ENCODE data around the gene RBAK. TPM values are rescaled to one million over a fixed set of nuclear protein-coding genes. Genes with fewer than 3 reads are reported as not detected.
"Not testable (repeated sequence)": the region's sequence is repeated elsewhere in the genome, so short reads cannot be mapped to it uniquely, and the experiment has no call there.

The RBAK gene
- total RNA-seq, 2 donors from 2014 or later: 8.3 to 15.9 TPM

DNA sequence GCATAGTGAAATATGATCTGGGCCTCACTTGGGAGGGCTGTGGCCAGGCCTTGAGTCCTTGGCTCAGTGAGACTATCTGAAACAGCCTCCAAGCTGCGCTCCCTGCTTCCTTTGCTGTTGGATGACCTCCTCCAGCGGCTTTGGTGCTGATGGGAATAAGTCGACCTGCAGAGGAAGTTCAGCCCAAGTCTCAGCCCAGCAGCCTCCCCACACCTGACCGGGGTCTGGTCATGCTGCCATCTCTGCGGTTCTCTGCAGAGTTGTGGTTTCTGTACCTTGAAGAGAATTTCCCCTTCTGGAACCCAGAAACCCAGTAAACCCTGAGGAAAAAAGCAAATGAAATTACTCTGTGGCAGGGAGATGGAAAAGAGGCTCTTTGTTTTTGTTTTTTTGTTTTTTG, 4.6 kb upstream of the RBAK start:
- Histone ChIP-seq H3K27ac (no peak overlapping the region), H3K4me1 (ENCODE audit: control insufficient read depth in 1 of 2, low read depth in 2 of 2) (peaks cover 0 to 7% of the 10 kb centered on the region in 2 donors), H3K36me3 (no peaks in the 10 kb centered on the region), H3K27me3 (replicated peaks; ENCODE audit: insufficient read depth) (no peaks in the 10 kb centered on the region), H3K4me3 (no peak overlapping the region), H3K9me3 (no peaks in the 10 kb centered on the region)
- TF ChIP-seq, protein P1, sequence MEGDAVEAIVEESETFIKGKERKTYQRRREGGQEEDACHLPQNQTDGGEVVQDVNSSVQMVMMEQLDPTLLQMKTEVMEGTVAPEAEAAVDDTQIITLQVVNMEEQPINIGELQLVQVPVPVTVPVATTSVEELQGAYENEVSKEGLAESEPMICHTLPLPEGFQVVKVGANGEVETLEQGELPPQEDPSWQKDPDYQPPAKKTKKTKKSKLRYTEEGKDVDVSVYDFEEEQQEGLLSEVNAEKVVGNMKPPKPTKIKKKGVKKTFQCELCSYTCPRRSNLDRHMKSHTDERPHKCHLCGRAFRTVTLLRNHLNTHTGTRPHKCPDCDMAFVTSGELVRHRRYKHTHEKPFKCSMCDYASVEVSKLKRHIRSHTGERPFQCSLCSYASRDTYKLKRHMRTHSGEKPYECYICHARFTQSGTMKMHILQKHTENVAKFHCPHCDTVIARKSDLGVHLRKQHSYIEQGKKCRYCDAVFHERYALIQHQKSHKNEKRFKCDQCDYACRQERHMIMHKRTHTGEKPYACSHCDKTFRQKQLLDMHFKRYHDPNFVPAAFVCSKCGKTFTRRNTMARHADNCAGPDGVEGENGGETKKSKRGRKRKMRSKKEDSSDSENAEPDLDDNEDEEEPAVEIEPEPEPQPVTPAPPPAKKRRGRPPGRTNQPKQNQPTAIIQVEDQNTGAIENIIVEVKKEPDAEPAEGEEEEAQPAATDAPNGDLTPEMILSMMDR (IDR thresholded peaks at IDR 0.05): no peak
- DNase-seq (ENCODE audit: low spot score) (no peak), ATAC-seq (ENCODE audit: insufficient number of reproducible peaks, low FRiP score, low read depth) (no peak)

DNA sequence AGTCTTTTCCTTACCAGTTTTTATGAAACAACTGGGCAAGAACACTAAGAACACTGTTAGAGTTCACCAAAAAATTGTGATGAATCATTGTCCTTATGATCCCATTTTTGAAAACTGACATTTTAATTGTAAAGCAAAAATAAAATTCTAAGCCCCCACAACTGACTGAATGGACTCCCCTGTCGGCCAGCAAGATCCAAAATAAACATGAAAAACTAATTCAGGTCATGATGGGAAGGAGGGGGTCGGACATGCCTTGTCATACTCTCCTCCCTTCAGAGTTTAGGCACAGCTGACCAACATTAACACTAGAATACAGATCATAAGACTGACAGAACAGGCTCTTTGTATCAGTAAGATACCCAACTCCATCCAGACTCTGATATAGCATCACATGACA, 2.0 kb upstream of the RBAK start:
- Histone ChIP-seq H3K4me3 (no peak overlapping the region), H3K27me3 (replicated peaks; ENCODE audit: insufficient read depth) (no peaks in the 10 kb centered on the region), H3K4me1 (ENCODE audit: control insufficient read depth in 1 of 2, low read depth in 2 of 2) (peaks cover 0 to 18% of the 10 kb centered on the region in 2 donors), H3K9me3 (no peaks in the 10 kb centered on the region), H3K27ac (no peak overlapping the region), H3K36me3 (peaks cover 4% of the 10 kb centered on the region)
- DNase-seq (ENCODE audit: low spot score) (no peak), ATAC-seq (ENCODE audit: insufficient number of reproducible peaks, low FRiP score, low read depth) (no peak)
- TF ChIP-seq, protein P1 (IDR thresholded peaks at IDR 0.05): no peak

DNA sequence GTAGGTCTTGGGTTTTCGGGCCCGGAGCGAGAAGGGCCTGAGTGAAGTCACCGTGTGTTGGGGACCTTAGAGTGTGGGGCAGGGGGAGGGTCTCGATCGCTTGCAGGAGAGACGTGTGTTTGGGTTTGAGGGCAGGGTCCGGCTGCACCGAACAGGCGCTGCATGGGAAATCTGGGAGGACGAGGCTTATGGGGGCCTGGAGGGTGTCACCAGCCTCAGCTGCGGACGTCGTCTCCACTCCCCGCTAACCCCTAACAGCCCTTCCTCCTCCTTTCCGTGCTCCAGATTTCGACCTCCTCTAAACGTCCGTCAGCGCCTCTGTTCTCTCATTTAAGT, 705 bp downstream of the RBAK start:
- Histone ChIP-seq H3K4me3 (peak overlapping the region; percentile 79), H3K4me1 (ENCODE audit: control insufficient read depth in 1 of 2, low read depth in 2 of 2) (peaks cover 0 to 18% of the 10 kb centered on the region in 2 donors), H3K36me3 (peaks cover 16% of the 10 kb centered on the region), H3K27ac (peak overlapping the region; percentile 40 to 67)
- not testable (repeated sequence) for H3K27me3 ChIP-seq (replicated peaks; ENCODE audit: insufficient read depth); H3K9me3 ChIP-seq; DNase-seq (ENCODE audit: low spot score); ATAC-seq (ENCODE audit: insufficient number of reproducible peaks, low FRiP score, low read depth)

DNA sequence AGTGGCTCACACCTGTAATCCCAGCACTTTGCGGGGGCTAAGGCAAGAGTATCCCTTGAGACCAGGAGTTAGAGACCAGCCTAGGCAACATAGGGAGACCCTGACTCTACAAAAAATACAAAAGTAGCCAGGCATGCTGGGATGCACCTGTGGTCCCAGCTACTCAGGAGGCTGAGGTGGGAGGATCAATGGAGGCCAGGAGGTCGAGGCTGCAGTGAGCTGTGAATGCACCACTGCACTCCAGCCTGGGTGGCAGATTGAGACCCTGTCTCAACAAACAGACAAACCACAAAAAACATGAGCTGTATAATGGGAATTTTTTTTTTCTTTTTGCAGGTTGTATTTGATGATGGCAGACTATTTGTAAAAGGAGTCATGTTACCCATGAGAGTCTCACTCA, 1.5 kb downstream of the RBAK start:
- ATAC-seq (ENCODE audit: insufficient number of reproducible peaks, low FRiP score, low read depth); H3K27ac ChIP-seq: not testable (repeated sequence)

DNA sequence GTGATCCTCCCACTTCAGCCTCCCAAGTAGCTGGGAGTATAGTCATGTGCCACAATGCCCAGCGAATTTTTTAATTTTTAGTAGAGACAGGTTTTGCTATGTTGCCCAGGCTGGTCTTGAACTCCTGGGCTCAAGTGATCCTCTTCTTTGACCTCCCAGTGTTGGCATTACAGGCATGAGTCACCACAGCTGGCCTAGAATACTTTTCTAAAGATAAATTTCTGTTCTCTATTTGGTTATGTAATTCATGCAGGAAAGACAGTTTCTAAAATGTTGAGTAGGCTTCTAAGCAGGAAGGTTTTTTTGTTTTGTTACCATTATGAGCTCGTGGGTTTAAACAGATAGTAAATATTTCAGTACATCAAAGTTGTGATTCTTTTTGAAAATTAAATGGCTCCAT, 5.0 kb downstream of the RBAK start:
- Histone ChIP-seq H3K4me3 (no peak overlapping the region), H3K4me1 (ENCODE audit: control insufficient read depth in 1 of 2, low read depth in 2 of 2) (peaks cover 0 to 11% of the 10 kb centered on the region in 2 donors), H3K9me3 (peaks cover 15% of the 10 kb centered on the region), H3K36me3 (peaks cover 31% of the 10 kb centered on the region), H3K27ac (no peak overlapping the region), H3K27me3 (replicated peaks; ENCODE audit: insufficient read depth) (no peaks in the 10 kb centered on the region)
- no peak for ATAC-seq (ENCODE audit: insufficient number of reproducible peaks, low FRiP score, low read depth)
- TF ChIP-seq, protein P1 (IDR thresholded peaks at IDR 0.05): no peak
- no peak for DNase-seq (ENCODE audit: low spot score)

More for the DNA sequence above, 1.5 kb downstream of the RBAK start:
- not testable (repeated sequence) for H3K27me3 ChIP-seq (replicated peaks; ENCODE audit: insufficient read depth); DNase-seq (ENCODE audit: low spot score); H3K9me3 ChIP-seq
- Histone ChIP-seq H3K4me1 (ENCODE audit: control insufficient read depth in 1 of 2, low read depth in 2 of 2) (peaks cover 0 to 18% of the 10 kb centered on the region in 2 donors), H3K4me3 (peak overlapping the region; percentile 79), H3K36me3 (peaks cover 16% of the 10 kb centered on the region)

DNA sequence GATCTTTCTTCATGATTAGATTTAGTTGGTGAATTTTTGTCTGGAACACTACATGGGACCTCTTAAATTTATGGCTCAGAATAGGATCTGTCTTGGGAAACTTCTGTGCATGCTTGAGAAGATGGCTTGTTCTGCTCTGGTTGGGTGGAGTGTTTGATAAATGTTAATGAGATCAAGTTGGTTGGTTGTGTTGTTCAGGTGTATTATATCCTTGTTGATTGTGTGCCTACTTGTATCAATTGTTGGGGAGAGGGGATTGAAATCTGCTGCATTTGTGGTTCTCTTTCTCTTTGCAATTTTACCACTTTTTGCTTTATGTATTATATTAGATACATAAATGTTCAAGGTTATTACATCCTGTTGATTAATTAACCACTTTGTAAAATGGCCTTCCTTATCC, 6.1 kb downstream of the RBAK start:
- H3K27me3 ChIP-seq (replicated peaks; ENCODE audit: insufficient read depth); DNase-seq (ENCODE audit: low spot score); H3K4me1 ChIP-seq (ENCODE audit: control insufficient read depth in 1 of 2, low read depth in 2 of 2); H3K27ac ChIP-seq; ATAC-seq (ENCODE audit: insufficient number of reproducible peaks, low FRiP score, low read depth); H3K4me3 ChIP-seq: not testable (repeated sequence)
- peaks cover 15% of the 10 kb centered on the region for H3K9me3 ChIP-seq
- peaks cover 36% of the 10 kb centered on the region for H3K36me3 ChIP-seq

DNA sequence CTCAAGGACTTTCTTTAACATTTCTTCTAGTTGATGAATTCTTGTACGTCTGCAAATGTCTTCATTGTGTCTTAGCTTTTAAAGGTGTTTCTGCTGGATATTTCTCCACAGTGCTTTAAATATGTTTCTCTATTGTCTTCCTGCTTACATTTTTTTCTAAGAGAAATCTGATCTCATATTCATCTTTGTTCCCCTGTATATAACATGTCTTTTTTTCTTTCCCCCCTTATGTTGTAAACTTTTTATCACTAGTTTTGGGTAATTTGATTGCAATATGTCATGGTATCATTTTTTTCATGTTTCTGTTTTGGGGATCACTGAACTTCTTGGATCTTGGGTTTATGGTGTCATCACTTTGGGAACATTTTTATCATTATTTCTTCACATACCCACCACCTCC, 7.5 kb downstream of the RBAK start:
- H3K36me3 ChIP-seq: peaks cover 47% of the 10 kb centered on the region

More for the DNA sequence above, 7.5 kb downstream of the RBAK start:
- DNase-seq (ENCODE audit: low spot score): no peak
- Histone ChIP-seq H3K27me3 (replicated peaks; ENCODE audit: insufficient read depth) (no peaks in the 10 kb centered on the region), H3K4me1 (ENCODE audit: control insufficient read depth in 1 of 2, low read depth in 2 of 2) (no peaks in the 10 kb centered on the region), H3K9me3 (peaks cover 15% of the 10 kb centered on the region), H3K4me3 (no peak overlapping the region), H3K27ac (no peak overlapping the region)
- no peak for ATAC-seq (ENCODE audit: insufficient number of reproducible peaks, low FRiP score, low read depth)
- TF ChIP-seq, protein P1 (IDR thresholded peaks at IDR 0.05): no peak

All from thoracic aorta (tissue), 2 donors.